ENCODE results near the gene B2M. TPM values are rescaled to one million over a fixed set of nuclear protein-coding genes. Genes with fewer than 3 reads are reported as not detected.
"Not testable (repeated sequence)": the region's sequence is repeated elsewhere in the genome, so short reads cannot be mapped to it uniquely, and the experiment has no call there.

Gene B2M
- total RNA-seq, 1 donor from 2014 or later, result 2,400 TPM

DNA sequence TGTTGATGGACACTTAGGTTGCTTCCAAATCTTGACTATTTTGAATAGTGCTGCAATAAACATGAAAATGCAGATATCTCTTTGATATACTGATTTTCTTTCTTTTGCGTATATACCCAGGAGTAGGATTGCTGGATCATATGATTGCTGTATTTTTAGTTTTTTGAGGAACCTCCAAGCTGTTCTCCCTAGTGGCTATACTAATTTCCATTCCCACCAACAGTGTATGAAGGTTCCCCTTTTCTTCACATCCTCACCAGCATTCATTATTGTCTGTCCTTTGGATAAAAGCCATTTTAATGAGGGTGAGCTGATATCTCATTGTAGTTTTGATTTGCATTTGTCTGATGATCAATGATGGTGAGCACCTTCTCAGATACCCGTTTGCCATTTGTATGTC lies 12.7 kb upstream of the B2M start:
- DNase-seq (ENCODE audit: low read depth, low spot score), result no peak

DNA sequence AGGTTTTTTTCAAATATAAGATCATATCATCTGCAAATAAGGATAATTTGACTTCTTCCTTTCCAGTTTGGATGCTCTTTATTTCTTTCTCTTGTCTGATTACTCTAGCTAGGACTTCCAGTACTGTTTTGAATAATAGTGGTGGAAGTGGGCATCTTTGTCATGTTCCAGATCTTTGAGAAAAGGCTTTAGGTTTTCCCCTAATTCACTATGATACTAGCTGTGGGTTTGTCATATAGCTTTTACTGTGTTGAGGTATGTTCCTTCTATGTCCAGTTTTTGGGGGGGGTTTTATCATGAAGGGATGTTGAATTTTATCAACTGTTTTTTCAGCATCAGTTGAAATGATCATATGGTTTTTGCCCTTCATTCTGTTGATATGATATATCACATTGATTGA lies 10.6 kb upstream of the B2M start:
- DNase-seq (ENCODE audit: low read depth, low spot score), result not testable (repeated sequence)

GRCh38 chr15:44705986-44706385 lies 5.3 kb upstream of the B2M start:
- no peak for DNase-seq (ENCODE audit: low read depth, low spot score)

DNA sequence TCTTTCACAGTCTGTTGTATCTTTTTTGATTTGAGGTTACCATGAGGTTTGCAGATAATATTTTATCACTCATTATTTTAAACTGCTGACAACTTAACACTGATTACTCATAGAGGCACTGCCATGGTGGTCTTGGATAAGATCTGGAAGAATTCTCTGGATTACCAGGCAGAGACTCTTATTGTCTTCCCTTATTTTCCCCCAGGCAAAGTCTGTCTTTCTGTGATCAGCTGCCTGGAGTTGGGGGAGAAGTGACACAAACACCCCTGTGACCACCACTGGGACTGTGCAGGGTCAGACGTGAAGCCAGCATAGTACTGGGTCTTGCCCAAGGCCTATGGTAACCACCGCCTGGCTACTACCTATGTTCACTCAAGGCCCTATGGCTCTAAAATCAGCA lies 4.9 kb upstream of the B2M start:
- DNase-seq (ENCODE audit: low read depth, low spot score), result no peak

GRCh38 chr15:44706946-44707636 lies 4.2 kb upstream of the B2M start:
- no peak for DNase-seq (ENCODE audit: low read depth, low spot score)

GRCh38 chr15:44710236-44711095 lies 851 bp upstream of the B2M start:
- DNase-seq (ENCODE audit: low read depth, low spot score), result no peak

- no peak for DNase-seq (ENCODE audit: low read depth, low spot score)
These were observed 527 bp downstream of the B2M start for GRCh38 chr15:44711743-44712345.

GRCh38 chr15:44712346-44713005 lies 1.2 kb downstream of the B2M start:
- DNase-seq (ENCODE audit: low read depth, low spot score), result peak; percentile 68

GRCh38 chr15:44713006-44713966 lies 2.0 kb downstream of the B2M start:
- no peak for DNase-seq (ENCODE audit: low read depth, low spot score)

DNA sequence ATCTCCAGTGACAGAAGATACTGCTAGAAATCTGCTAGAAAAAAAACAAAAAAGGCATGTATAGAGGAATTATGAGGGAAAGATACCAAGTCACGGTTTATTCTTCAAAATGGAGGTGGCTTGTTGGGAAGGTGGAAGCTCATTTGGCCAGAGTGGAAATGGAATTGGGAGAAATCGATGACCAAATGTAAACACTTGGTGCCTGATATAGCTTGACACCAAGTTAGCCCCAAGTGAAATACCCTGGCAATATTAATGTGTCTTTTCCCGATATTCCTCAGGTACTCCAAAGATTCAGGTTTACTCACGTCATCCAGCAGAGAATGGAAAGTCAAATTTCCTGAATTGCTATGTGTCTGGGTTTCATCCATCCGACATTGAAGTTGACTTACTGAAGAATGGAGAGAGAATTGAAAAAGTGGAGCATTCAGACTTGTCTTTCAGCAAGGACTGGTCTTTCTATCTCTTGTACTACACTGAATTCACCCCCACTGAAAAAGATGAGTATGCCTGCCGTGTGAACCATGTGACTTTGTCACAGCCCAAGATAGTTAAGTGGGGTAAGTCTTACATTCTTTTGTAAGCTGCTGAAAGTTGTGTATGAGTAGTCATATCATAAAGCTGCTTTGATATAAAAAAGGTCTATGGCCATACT lies 4.0 kb downstream of the B2M start:
- no peak for DNase-seq (ENCODE audit: low read depth, low spot score)

GRCh38 chr15:44715797-44716334 lies 4.5 kb downstream of the B2M start:
- no peak for DNase-seq (ENCODE audit: low read depth, low spot score)

- no peak for DNase-seq (ENCODE audit: low read depth, low spot score)
These were observed 5.8 kb downstream of the B2M start for GRCh38 chr15:44716983-44717602.

DNA sequence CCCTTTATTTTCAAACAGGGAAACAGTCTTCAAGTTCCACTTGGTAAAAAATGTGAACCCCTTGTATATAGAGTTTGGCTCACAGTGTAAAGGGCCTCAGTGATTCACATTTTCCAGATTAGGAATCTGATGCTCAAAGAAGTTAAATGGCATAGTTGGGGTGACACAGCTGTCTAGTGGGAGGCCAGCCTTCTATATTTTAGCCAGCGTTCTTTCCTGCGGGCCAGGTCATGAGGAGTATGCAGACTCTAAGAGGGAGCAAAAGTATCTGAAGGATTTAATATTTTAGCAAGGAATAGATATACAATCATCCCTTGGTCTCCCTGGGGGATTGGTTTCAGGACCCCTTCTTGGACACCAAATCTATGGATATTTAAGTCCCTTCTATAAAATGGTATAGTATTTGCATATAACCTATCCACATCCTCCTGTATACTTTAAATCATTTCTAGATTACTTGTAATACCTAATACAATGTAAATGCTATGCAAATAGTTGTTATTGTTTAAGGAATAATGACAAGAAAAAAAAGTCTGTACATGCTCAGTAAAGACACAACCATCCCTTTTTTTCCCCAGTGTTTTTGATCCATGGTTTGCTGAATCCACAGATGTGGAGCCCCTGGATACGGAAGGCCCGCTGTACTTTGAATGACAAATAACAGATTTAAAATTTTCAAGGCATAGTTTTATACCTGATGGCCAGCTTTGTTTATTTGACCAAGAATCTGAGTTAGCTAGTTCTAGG lies 7.0 kb downstream of the B2M start:
- DNase-seq (ENCODE audit: low read depth, low spot score), result no peak

- DNase-seq (ENCODE audit: low read depth, low spot score), result no peak
These were observed 7.6 kb downstream of the B2M start for GRCh38 chr15:44718927-44719292.

- DNase-seq (ENCODE audit: low read depth, low spot score), result no peak
These were observed 8.1 kb downstream of the B2M start for GRCh38 chr15:44719293-44719999.

- DNase-seq (ENCODE audit: low read depth, low spot score), result not testable (repeated sequence)
These were observed 8.7 kb downstream of the B2M start for GRCh38 chr15:44720000-44720435.

- DNase-seq (ENCODE audit: low read depth, low spot score), result no peak
These were observed 9.3 kb downstream of the B2M start for GRCh38 chr15:44720460-44721176.
